Hepatocyte (in vitro differentiated cells): ENCODE data around the gene ABCA1. TPM values are rescaled to one million over a fixed set of nuclear protein-coding genes. Genes with fewer than 3 reads are reported as not detected.

Experiments
- DNase-seq: peaks from one replicate; pipeline ENCODE4 v3.0.0-alpha.2; 2016; ENCODE audit warnings: low spot score
- H2AFZ ChIP-seq: fragments of 200-600 bp; sonication (generic); 2 replicates; pipeline ENCODE4 v1.6.0; 2016; ENCODE audit warnings: antibody characterized with exemption, mild to moderate bottlenecking
- H3K27ac ChIP-seq: fragments of 200-600 bp; sonication (generic); 2 replicates; pipeline ENCODE4 v1.5.1; 2016; ENCODE audit warnings: mild to moderate bottlenecking
- H3K27me3 ChIP-seq: fragments of 200-600 bp; sonication (generic); 2 replicates; pipeline ENCODE4 v1.6.1; 2016
- H3K36me3 ChIP-seq: fragments of 200-600 bp; sonication (generic); replicated peaks from 2 replicates; pipeline ENCODE4 v1.5.1; 2016; ENCODE audit warnings: low read depth; ENCODE audit not compliant: insufficient read depth
- H3K4me1 ChIP-seq: fragments of 200-600 bp; sonication (generic); 2 replicates; pipeline ENCODE4 v1.5.1; 2016; ENCODE audit warnings: mild to moderate bottlenecking, moderate library complexity; ENCODE audit not compliant: insufficient read depth
- H3K4me2 ChIP-seq: fragments of 200-600 bp; sonication (generic); 2 replicates; pipeline ENCODE4 v1.6.0; 2016
- H3K4me3 ChIP-seq: fragments of 200-600 bp; sonication (generic); 2 replicates; pipeline ENCODE4 v1.5.1; 2016; ENCODE audit warnings: mild to moderate bottlenecking
- H3K79me2 ChIP-seq: fragments of 200-600 bp; sonication (generic); 2 replicates; pipeline ENCODE4 v1.6.0; 2017; ENCODE audit warnings: mild to moderate bottlenecking
- H3K9me2 ChIP-seq: fragments of 200-600 bp; sonication (generic); replicated peaks from 2 replicates; pipeline ENCODE4 v1.6.0; 2017; ENCODE audit warnings: mild to moderate bottlenecking; ENCODE audit not compliant: insufficient read depth
- H3K9me3 ChIP-seq: fragments of 200-600 bp; sonication (generic); 2 replicates; pipeline ENCODE4 v1.5.1; 2016; ENCODE audit warnings: low read depth, mild to moderate bottlenecking
- H4K20me1 ChIP-seq: fragments of 200-600 bp; sonication (generic); 2 replicates; pipeline ENCODE4 v1.6.0; 2016; ENCODE audit warnings: mild to moderate bottlenecking; ENCODE audit not compliant: insufficient read depth, poor library complexity, severe bottlenecking
- CTCF ChIP-seq: fragments of 200-600 bp; sonication (generic); IDR thresholded peaks from 2 replicates; pipeline ENCODE4 v1.5.1; 2016; ENCODE audit warnings: antibody characterized with exemption, mild to moderate bottlenecking; ENCODE audit not compliant: poor library complexity
- EZH2 ChIP-seq: fragments of 200-600 bp; sonication (generic); IDR thresholded peaks from 2 replicates; pipeline ENCODE4 v1.6.1; 2016; ENCODE audit warnings: antibody characterized with exemption, mild to moderate bottlenecking, borderline replicate concordance
- EZH2phosphoT487 ChIP-seq: fragments of 200-600 bp; sonication (generic); IDR thresholded peaks from one replicate; pipeline ENCODE4 v1.6.1; 2018; ENCODE audit warnings: antibody characterized with exemption, mild to moderate bottlenecking, low read depth, moderate library complexity; ENCODE audit not compliant: unreplicated experiment, severe bottlenecking
- WGBS: methylation state at CpG from one replicate; pipeline ENCODE4 v1.1.6; 2016; ENCODE audit warnings: low lambda C conversion rate; ENCODE audit errors: missing lambda C conversion rate; 5-methylcytosine and 5-hydroxymethylcytosine counted together
- polyA plus RNA-seq: library from polyadenylated mRNA; unstranded; fragments of >200 nt; fragmentation: Nextera tagmentation; extraction: Ambion mirVana; gene quantifications from 2 replicates; pipeline ENCODE4 v1.2.1, GENCODE V29; 2016
- total RNA-seq: library from RNA; depleted of rRNA; stranded (reverse); fragments of >200 nt; gene quantifications from 2 replicates; pipeline ENCODE4 v1.2.3, GENCODE V29; 2014

The ABCA1 gene
- total and polyA plus RNA-seq, 2 experiments from 2014 or later: 14.5 to 87.4 TPM

- Histone ChIP-seq H2AFZ (no peak overlapping the region), H3K27ac (no peak overlapping the region), H3K4me1 (peaks cover 8% of the 10 kb centered on the region), H3K4me3 (no peak overlapping the region), H4K20me1 (no peaks in the 10 kb centered on the region), H3K79me2 (peaks cover 12% of the 10 kb centered on the region), H3K36me3 (peaks cover 3% of the 10 kb centered on the region), H3K4me2 (no peak overlapping the region), H3K9me2 (no peaks in the 10 kb centered on the region), H3K9me3 (no peaks in the 10 kb centered on the region), H3K27me3 (no peaks in the 10 kb centered on the region)
- TF ChIP-seq CTCF: no peak
- no peak for TF ChIP-seq EZH2phosphoT487
- TF ChIP-seq EZH2: no peak
- WGBS: 80% methylated on average over 5 of the region's 5 CpGs
- no peak for DNase-seq
These were observed 89.0 kb downstream of the ABCA1 start for GRCh38 chr9:104838958-104839357.

GRCh38 chr9:104836767-104837166, 91.2 kb downstream of the ABCA1 start:
- Histone ChIP-seq H3K79me2 (peaks cover 9% of the 10 kb centered on the region), H3K36me3 (peaks cover 3% of the 10 kb centered on the region), H3K4me1 (peaks cover 8% of the 10 kb centered on the region), H3K27ac (peak overlapping the region; percentile 42), H3K27me3 (no peaks in the 10 kb centered on the region), H4K20me1 (no peaks in the 10 kb centered on the region), H3K4me2 (no peak overlapping the region), H2AFZ (no peak overlapping the region), H3K4me3 (no peak overlapping the region), H3K9me2 (no peaks in the 10 kb centered on the region), H3K9me3 (no peaks in the 10 kb centered on the region)
- DNase-seq: peak; percentile 39
- no peak for TF ChIP-seq EZH2phosphoT487
- TF ChIP-seq EZH2: no peak
- no peak for TF ChIP-seq CTCF
- 82% methylated on average over 4 of the region's 4 CpGs for WGBS

GRCh38 chr9:104836235-104836634, 91.7 kb downstream of the ABCA1 start:
- TF ChIP-seq EZH2 (no peak), EZH2phosphoT487 (no peak), CTCF (no peak)
- peaks cover 3% of the 10 kb centered on the region for H3K36me3 ChIP-seq
- no peak for DNase-seq
- no peaks in the 10 kb centered on the region for H3K27me3 ChIP-seq
- H3K9me2 ChIP-seq: no peaks in the 10 kb centered on the region
- no peak overlapping the region for H3K4me3 ChIP-seq
- no peak overlapping the region for H3K4me2 ChIP-seq
- H3K9me3 ChIP-seq: no peaks in the 10 kb centered on the region
- no peaks in the 10 kb centered on the region for H4K20me1 ChIP-seq
- H2AFZ ChIP-seq: no peak overlapping the region
- H3K4me1 ChIP-seq: peaks cover 8% of the 10 kb centered on the region
- WGBS: 81% methylated on average over 1 of the region's 1 CpG
- H3K79me2 ChIP-seq: peaks cover 9% of the 10 kb centered on the region
- peak overlapping the region; percentile 42 for H3K27ac ChIP-seq

- Histone ChIP-seq H3K9me2 (no peaks in the 10 kb centered on the region), H4K20me1 (no peaks in the 10 kb centered on the region), H2AFZ (no peak overlapping the region), H3K4me2 (no peak overlapping the region), H3K79me2 (peaks cover 7% of the 10 kb centered on the region), H3K4me3 (no peak overlapping the region), H3K27ac (no peak overlapping the region), H3K27me3 (no peaks in the 10 kb centered on the region), H3K9me3 (no peaks in the 10 kb centered on the region), H3K4me1 (peaks cover 8% of the 10 kb centered on the region), H3K36me3 (peaks cover 6% of the 10 kb centered on the region)
- 96% methylated on average over 3 of the region's 3 CpGs for WGBS
- TF ChIP-seq EZH2 (no peak), EZH2phosphoT487 (no peak), CTCF (no peak)
- DNase-seq: no peak
These were observed 92.8 kb downstream of the ABCA1 start for GRCh38 chr9:104835161-104835560.
